CD4-positive, alpha-beta T cell (primary cell): Measurements from ENCODE around the gene LIN54. TPM values are rescaled to one million over a fixed set of nuclear protein-coding genes. Genes with fewer than 3 reads are reported as not detected.

ENCODE experiments used
- ATAC-seq: fragments of 200-7000 bp; cut with Tn5 transposase; one replicate; pipeline ENCODE4 v1.10.0; 2022; ENCODE audit warnings: mild to moderate bottlenecking; ENCODE audit not compliant: poor library complexity
- CTCF ChIA-PET: fragments of 350-600 bp; sonication (Branson Sonifier 250); formaldehyde crosslinking; loops from one replicate; lab custom pipeline; 2021; ENCODE audit warnings: antibody characterized with exemption, inconsistent platforms; lab: Charles Lee
- POLR2A ChIA-PET: fragments of 350-600 bp; sonication (Branson Sonifier 250); formaldehyde crosslinking; loops from one replicate; lab custom pipeline; 2021; ENCODE audit warnings: antibody characterized with exemption, inconsistent platforms; lab: Charles Lee
- DNase-seq, 14 experiments: peaks; one replicate each; pipeline ENCODE4 v3.0.0-alpha.2; 2013 to 2020; ENCODE audit warnings: mixed read lengths in 2 of 14
- H3K27ac ChIP-seq, 2 donors: one replicate each; pipeline versions ENCODE4 v1.5.1 to v1.7.0; 2013; ENCODE audit warnings: low read length in 2 of 2, low read depth in 1 of 2, mild to moderate bottlenecking in 1 of 2
- H3K27me3 ChIP-seq, 2 experiments: 1 replicate in 1 of 2; 2 replicates in 1 of 2; pipeline versions ENCODE4 v1.6.1 to v1.7.0; 2013; ENCODE audit warnings: low read length in 2 of 2, control low read depth in 1 of 2, mild to moderate bottlenecking in 1 of 2, moderate library complexity in 1 of 2; ENCODE audit not compliant: insufficient read depth in 2 of 2, control insufficient read depth in 1 of 2
- H3K36me3 ChIP-seq: one replicate; pipeline ENCODE4 v1.6.1; 2013; ENCODE audit warnings: low read length, control low read depth; ENCODE audit not compliant: insufficient read depth
- H3K4me1 ChIP-seq: one replicate; pipeline ENCODE4 v1.6.1; 2013; ENCODE audit warnings: low read length, control low read depth; ENCODE audit not compliant: insufficient read depth
- H3K4me3 ChIP-seq: one replicate; pipeline ENCODE4 v1.5.1; 2013; ENCODE audit warnings: mild to moderate bottlenecking, low read length, moderate library complexity
- H3K9me3 ChIP-seq, 2 experiments: 1 replicate in 1 of 2; 2 replicates in 1 of 2; pipeline versions ENCODE4 v1.6.1 to v1.7.0; 2013; ENCODE audit warnings: low read length in 2 of 2, mild to moderate bottlenecking in 2 of 2, control low read depth in 1 of 2, moderate library complexity in 1 of 2; ENCODE audit not compliant: control insufficient read depth in 1 of 2, insufficient read depth in 1 of 2
- H3K27ac Mint-ChIP-seq: one replicate; pipeline ENCODE4 v1.8.0; 2020; ENCODE audit warnings: mixed read lengths
- H3K27me3 Mint-ChIP-seq: one replicate; pipeline ENCODE4 v1.8.0; 2021; ENCODE audit warnings: mixed read lengths
- H3K36me3 Mint-ChIP-seq: one replicate; pipeline ENCODE4 v1.8.0; 2021; ENCODE audit warnings: low read depth, mixed read lengths
- H3K4me1 Mint-ChIP-seq: one replicate; pipeline ENCODE4 v1.8.0; 2021; ENCODE audit warnings: low read depth, mixed read lengths
- H3K4me3 Mint-ChIP-seq: one replicate; pipeline ENCODE4 v1.8.0; 2020; ENCODE audit warnings: mild to moderate bottlenecking, mixed read lengths
- H3K9me3 Mint-ChIP-seq: one replicate; pipeline ENCODE4 v1.8.0; 2020; ENCODE audit warnings: mixed read lengths
- intact Hi-C, 2 experiments: fragments of 100-400 bp; cut with DNase I in 1 of 2; cut with micrococcal nuclease in 1 of 2; formaldehyde crosslinking; loops; one replicate each; pipeline versions ENCODE4 v1.15.1 to v1.9.0; 2023 to 2025; cut with DNase I, micrococcal nuclease
- total RNA-seq, 174 experiments: library from RNA in 2 of 174; stranded (reverse) in 2 of 174; gene quantifications; one replicate each; pipeline ENCODE4 v1.2.3 and lab custom pipeline; 2021 to 2026
- TF ChIP-seq, protein P1 (sequence below): fragments of 200-600 bp; IDR thresholded peaks from one replicate; pipeline ENCODE4 v1.8.0; 2022; ENCODE audit warnings: antibody characterized with exemption, mild to moderate bottlenecking

Gene LIN54
- total RNA-seq, 2 experiments from 2014 or later: 11.0 to 12.1 TPM

DNA sequence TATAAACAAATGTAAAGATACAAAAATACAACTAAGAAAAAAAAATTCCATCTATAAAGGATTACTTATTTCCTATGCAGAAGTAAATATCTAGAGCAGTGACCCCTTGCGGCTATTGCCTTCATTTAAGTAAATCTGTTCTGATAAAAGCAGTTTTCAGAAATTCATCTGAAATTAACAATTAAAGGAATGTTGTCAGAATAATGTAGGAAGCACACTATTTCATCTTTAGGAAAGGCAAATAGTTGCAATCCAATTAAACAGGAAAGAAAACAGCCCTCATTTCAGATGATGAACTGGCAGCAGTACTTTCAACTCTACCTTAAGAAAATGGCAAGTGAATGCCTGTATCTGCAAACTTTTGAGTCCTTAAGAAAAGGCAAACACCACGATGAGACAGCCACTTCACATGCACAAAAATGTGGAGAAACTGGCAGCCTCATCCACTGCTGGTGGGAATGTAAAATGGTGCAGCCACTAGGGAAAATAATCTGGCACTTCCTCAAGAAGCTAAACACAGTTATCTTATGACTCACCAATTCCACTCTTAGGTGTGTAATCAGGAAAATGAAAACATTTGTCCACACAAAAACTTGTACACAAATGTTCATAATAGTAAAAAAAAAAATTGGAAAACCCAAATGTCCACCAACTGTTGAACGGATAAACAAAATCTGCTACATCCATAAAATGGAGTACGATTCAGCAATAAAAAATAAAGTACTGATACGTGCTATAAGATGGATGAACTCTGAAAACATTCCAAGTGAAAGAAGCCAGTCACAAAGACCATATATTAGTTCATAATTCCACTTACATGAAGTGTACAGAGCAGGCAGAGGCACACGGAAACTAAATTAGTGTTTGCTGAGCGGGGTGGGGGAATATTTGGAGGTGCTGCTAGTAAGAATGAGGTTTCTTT, 112.0 kb downstream of the LIN54 start:
- Mint-ChIP-seq H3K27me3 (no peaks in the 10 kb centered on the region), H3K36me3 (peaks cover 35% of the 10 kb centered on the region), H3K9me3 (no peaks in the 10 kb centered on the region), H3K4me1 (peaks cover 14% of the 10 kb centered on the region), H3K27ac (no peak overlapping the region), H3K4me3 (no peak overlapping the region)
- intact Hi-C loops: loop anchor here (2.0 to 10.0 kb wide), 4 partner anchors 36 to 614 kb away; partner anchors contain the start of gene LIN54 (in 1 of the 2)
- peak in 4 of 14 experiments; percentile 20 to 62 (median 52) for DNase-seq
- Histone ChIP-seq H3K36me3 (peaks cover 27% of the 10 kb centered on the region), H3K27ac (peak overlapping the region; percentile 5 to 94), H3K9me3 (no peaks in the 10 kb centered on the region), H3K4me1 (peaks cover 11% of the 10 kb centered on the region), H3K4me3 (peak overlapping the region; percentile 72), H3K27me3 (no peaks in the 10 kb centered on the region)
- TF ChIP-seq, protein P1, sequence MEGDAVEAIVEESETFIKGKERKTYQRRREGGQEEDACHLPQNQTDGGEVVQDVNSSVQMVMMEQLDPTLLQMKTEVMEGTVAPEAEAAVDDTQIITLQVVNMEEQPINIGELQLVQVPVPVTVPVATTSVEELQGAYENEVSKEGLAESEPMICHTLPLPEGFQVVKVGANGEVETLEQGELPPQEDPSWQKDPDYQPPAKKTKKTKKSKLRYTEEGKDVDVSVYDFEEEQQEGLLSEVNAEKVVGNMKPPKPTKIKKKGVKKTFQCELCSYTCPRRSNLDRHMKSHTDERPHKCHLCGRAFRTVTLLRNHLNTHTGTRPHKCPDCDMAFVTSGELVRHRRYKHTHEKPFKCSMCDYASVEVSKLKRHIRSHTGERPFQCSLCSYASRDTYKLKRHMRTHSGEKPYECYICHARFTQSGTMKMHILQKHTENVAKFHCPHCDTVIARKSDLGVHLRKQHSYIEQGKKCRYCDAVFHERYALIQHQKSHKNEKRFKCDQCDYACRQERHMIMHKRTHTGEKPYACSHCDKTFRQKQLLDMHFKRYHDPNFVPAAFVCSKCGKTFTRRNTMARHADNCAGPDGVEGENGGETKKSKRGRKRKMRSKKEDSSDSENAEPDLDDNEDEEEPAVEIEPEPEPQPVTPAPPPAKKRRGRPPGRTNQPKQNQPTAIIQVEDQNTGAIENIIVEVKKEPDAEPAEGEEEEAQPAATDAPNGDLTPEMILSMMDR: peak; percentile 68
- no peak for ATAC-seq
- CTCF ChIA-PET: interaction anchor here (0.8 to 2.7 kb wide), 3 partner anchors 10 to 137 kb away, joined by 3 to 8 read pairs (median 4); partner anchors contain the start of gene COPS4
- POLR2A ChIA-PET: interaction anchor here (1.6 to 3.3 kb wide), 8 partner anchors 8 to 470 kb away, joined by 4 to 55 read pairs (median 24); partner anchors contain the start of genes COPS4, COQ2, HNRNPDL and LIN54

DNA sequence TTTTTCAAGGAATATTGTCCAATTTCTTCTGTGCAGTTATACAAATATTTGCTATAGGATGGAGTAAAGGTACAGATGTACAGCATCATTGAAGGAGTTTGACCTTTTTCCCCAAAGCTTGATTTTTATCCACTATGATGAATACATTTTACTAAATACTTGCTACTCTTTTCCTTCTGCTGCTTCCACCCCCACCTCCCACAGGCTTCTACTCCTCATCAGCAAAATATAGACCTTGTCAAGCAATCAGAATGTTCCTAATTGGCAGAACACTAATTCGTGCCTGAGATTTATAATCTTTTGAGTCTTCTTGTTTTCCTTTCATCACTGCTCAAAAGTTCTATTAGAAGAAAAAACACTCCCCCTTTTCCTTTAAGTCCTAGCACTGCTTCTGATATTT, 113.9 kb downstream of the LIN54 start:
- H3K4me1 ChIP-seq: peaks cover 8% of the 10 kb centered on the region
- Mint-ChIP-seq H3K4me3 (no peak overlapping the region), H3K9me3 (no peaks in the 10 kb centered on the region), H3K36me3 (peaks cover 37% of the 10 kb centered on the region), H3K27ac (peak overlapping the region; percentile 47), H3K4me1 (peaks cover 17% of the 10 kb centered on the region), H3K27me3 (no peaks in the 10 kb centered on the region)
- peaks cover 33% of the 10 kb centered on the region for H3K36me3 ChIP-seq
- no peak overlapping the region for H3K4me3 ChIP-seq
- H3K27ac ChIP-seq: no peak overlapping the region
- TF ChIP-seq, protein P1: no peak
- POLR2A ChIA-PET: no interaction called here
- intact Hi-C loops: loop anchor here (2.0 to 10.0 kb wide), 4 partner anchors 34 to 612 kb away; no protein-coding TSS in a partner anchor
- CTCF ChIA-PET: interaction anchor here (1.0 kb wide), 1 partner anchor 116 kb away, joined by 3 read pairs; no protein-coding TSS in a partner anchor
- no peaks in the 10 kb centered on the region for H3K9me3 ChIP-seq
- DNase-seq: no peak
- no peak for ATAC-seq
- H3K27me3 ChIP-seq: no peaks in the 10 kb centered on the region

DNA sequence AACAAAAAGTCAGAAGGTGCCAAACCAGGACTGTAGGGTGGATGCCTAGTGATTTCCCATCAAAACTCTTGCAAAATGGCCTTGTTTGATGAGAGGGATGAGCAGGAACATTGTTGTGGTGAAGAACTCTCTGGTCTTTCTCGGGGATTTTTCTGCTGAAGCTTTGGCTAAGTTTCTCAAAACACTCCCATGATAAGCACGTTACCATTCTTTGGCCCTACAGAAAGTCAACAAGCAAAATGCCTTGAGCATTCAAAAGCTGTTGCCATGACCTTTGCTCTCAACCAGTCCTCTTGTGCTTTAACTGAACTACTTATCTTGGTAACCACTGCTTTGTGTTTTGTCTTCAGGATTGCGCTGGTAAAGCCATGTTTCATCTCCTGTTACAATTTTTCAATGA, 116.7 kb downstream of the LIN54 start:
- no peak for ATAC-seq
- Mint-ChIP-seq H3K9me3 (no peaks in the 10 kb centered on the region), H3K27me3 (no peaks in the 10 kb centered on the region), H3K4me3 (peak overlapping the region; percentile 42), H3K4me1 (peaks cover 38% of the 10 kb centered on the region), H3K27ac (peak overlapping the region; percentile 32), H3K36me3 (peaks cover 59% of the 10 kb centered on the region)
- Histone ChIP-seq H3K9me3 (no peaks in the 10 kb centered on the region), H3K27ac (no peak overlapping the region), H3K4me3 (no peak overlapping the region), H3K4me1 (peaks cover 14% of the 10 kb centered on the region), H3K27me3 (no peaks in the 10 kb centered on the region), H3K36me3 (peaks cover 33% of the 10 kb centered on the region)
- intact Hi-C loops: loop anchor here in 1 of 2 experiments (5.0 to 10.0 kb wide), 2 partner anchors 563 to 609 kb away; partner anchors contain the start of genes HELQ and MRPS18C
- DNase-seq: no peak
- ChIA-PET POLR2A (interaction anchor here (0.7 to 1.1 kb wide), 2 partner anchors 16 to 464 kb away, joined by 3 read pairs; partner anchors contain the start of gene HNRNPDL), CTCF (no interaction called here)
- TF ChIP-seq, protein P1: no peak
